GM18498 (cell line): Measurements from ENCODE around the gene EEF1AKMT3.

ENCODE experiments used
- ATAC-seq: cut with Tn5 transposase; IDR thresholded peaks from one replicate; pipeline ENCODE4 v1.9.1; 2021; ENCODE audit warnings: mild to moderate bottlenecking, moderate library complexity; ENCODE audit not compliant: unreplicated experiment

The EEF1AKMT3 gene

DNA sequence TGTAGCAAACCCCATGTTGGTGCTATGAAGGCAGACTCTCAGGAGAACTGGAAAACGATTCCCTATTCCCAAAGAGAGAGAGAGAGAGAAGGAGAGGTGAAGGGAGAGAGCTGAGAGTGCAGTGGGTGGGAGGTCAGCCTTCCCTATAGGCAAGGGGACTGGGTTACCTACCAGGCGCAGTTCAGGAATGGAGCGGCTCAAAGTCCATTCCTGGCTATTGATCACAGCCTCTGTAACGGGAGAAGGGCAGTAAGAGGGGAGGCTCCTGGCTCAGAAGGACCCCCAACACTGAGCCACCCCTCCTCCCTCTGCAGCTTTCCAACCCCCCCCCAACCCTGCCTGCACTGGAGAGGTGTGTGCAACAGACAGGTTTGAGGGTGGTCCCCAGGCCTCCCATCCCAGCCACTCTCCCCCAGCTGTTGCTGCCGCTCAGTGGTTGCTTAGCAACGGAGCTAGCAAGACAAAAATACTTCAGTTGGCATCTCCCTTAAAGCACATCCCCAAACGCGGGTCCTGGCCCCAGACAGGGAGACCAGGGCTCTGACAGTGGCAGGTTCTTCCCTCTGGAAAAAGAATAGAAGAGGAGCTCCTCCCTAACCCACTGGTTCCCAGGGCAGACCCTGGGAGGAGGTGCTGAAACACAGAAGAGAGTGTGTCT, 37.1 kb upstream of the EEF1AKMT3 start:
- no peak for ATAC-seq

DNA sequence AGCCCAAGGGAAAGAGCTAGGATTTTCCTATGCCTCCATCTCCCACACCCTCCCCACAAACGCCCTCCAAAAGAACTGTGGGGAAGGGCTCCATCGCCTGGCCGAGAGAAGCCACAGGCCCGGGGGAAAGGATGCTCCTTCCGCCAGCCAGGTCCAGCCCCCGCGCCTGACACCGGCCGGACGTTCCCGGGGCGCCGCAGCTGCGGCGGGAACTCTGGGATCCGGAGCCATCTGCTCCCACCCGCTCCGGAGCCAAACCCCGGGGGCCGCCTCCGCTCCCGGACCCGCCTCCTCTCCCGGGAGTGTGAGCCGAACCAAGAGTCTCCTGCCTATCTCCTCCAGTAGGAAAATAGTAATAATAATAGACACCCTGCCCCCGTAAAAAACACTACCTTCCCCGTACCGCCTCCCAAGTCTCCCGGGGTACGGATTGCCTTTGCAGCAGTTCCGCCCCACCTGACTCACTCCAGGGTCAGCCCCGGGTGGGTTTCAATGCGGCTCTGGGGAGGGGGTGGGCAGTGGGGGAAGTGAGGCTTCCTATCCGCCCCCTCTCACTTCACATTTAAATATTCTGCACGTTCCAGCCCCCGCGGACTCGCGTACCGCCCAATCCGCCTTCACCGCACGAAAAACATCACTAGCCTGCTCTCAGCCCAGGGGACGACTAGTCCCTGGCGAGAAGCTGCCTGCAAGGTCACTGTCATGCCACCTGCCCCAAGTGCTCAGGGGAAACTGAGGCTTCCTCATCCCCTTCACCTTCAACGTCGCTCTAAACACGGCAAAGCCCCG, 36.3 kb upstream of the EEF1AKMT3 start:
- ATAC-seq, result no peak

DNA sequence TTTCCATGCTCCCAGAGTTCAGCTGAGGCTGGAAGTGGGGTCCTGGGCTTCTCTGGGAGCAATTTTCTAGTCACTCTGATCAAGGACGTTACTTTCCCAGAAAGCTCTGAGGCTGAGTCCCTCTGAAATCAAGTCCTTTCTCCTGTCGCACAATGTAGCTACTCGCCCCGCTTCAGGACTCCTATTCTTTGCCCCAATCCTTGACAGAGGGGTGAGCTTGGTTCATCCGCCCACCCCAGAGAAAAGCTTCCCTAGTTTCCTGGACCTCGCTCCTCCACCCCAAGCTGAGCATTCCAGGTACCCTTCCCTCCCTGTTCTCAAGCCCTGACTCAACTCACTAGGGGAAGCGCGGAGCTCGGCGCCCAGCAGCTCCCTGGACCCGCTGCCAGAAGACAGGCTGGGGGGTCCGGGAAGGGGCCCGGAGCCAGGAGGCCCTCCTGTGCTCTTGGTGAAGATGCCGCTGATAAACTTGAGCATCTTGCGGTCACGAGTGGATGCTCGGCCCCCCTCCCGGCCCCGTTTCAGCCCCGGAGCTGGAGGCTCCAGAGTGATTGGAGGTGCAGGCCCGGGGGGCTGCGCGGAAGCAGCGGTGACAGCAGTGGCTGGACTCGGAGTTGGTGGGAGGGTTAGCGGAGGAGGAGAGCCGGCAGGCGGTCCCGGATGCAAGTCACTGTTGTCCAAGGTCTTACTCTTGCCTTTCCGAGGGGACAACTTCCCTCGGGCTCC, 35.5 kb upstream of the EEF1AKMT3 start:
- ATAC-seq, result no peak

DNA sequence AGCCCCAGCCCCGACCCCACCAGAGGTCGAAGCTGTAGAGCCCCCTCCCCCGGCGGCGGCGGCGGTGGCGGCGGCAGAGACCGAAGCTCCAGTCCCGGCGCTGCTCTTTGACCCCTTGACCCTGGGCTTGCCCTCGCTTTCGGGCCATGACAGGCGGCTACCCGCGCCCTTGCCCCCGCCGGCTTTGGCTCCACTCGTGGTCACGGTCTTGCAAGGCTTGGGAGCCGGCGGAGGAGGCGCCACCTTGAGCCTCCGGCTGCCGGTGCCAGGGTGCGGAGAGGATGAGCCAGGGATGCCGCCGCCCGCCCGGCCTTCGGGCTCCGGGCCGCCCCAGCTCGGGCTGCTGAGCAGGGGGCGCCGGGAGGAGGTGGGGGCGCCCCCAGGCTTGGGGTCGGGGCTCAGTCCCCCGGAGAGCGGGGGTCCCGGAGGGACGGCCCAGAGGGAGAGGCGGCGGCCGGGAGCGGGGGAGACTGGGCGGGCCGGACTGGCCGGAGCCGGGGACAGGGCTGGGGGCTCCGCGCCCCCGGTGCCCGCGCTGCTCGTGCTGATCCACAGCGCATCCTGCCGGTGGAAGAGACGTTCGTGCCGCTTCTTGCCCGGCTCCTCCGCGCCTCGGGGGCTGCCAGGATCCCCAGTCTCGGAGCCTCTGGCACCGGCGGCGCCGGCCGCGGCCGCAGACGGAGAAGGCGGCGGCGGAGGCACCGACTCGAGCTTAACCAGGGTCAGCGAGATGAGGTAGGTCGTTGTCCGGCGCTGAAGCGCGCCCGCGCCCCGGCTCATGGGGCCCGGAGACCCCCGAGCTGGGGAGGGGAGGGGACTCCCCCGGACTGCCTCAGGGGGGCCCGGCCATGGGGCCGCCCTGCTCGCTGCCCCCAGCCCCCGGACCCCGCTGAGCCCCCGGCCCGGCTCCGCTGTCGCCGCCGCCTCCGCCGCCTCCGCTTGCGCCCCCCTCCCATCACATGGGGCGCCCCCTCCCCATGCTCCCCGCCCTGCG, 34.6 kb upstream of the EEF1AKMT3 start:
- ATAC-seq, result no peak

DNA sequence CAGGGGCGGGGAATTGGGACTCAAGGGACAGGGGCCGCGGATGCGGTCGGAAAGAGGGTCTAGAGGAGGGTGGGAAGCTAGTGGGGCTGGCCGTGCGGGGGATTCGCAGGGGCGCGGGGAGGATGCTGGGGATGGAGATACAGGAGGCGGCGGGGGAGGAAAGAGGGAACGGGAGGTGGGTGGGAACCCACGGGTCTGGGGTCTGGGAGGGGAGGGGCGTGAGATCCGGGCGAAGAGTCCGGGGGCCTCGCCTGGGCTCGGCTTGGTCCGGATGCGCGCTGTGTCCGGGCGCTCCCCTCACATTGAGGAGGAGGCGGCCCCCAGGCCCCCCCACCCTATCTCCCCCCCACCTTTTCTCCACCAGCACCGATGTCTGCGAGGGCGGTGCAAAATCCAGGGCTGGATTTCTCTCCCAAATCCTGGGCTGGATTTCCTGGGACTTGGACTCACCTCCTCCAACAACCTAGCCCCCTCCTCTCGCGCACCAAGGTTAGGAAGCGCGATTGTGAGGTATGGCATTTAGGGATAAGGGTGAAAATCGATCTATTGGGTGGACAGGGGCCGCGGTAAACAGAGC, 33.7 kb upstream of the EEF1AKMT3 start, which contains the start of gene AGAP2:
AGAP2 (minus strand) TSS at position 82 of the 577 bp plus-strand sequence. CDS start 496 bp downstream, outside the sequence.
- ATAC-seq, result no peak

DNA sequence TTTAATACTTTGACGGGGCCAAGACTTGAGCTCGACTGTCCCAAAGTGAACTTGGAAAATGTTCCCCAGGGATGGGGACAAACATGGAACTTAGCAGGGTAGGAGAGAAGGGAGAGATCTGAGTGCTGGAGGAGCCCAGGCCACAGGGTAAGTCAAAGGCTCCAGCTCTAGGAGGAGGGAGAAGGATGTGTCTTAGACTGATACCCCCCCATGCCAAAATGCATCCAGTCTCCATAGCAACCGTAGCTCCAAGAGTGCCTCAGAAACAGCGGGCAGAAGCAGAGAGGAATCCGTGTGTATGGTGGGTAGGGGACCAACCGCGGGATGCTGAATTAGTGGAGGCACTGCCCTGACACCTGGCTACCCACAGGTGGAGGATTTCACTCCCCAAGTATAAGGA, 33.0 kb upstream of the EEF1AKMT3 start:
- ATAC-seq, result no peak

DNA sequence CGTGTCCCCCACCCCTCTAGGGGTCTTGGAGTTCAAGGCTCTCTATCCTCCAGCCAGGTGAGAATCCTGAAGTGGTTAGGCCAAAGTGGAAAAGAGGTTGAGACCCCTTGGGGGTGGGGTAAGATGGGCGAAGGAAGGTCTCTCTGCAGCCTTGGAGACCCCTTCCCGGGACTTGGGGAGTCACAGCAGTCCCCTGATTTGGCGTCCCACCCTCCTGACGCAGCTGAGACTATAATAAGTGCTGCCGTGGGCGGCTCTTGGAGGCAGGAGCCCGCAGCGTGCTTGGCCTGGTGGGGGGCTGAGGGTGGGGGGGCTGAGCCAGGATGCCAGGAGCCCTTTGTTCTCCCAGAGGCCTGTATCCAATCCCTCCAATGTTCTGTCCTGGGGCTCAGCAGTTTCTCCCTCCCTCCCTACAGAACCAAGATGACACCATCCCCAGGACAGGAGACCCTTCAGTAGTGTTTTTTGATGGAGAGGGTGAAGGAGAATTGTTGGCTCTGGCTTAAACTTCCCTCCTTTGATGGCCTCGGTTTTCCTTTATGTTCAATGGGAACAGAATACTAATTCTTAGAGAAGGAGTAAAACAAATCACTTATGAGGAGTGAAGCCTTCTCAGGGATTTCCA, 32.4 kb upstream of the EEF1AKMT3 start:
- no peak for ATAC-seq

DNA sequence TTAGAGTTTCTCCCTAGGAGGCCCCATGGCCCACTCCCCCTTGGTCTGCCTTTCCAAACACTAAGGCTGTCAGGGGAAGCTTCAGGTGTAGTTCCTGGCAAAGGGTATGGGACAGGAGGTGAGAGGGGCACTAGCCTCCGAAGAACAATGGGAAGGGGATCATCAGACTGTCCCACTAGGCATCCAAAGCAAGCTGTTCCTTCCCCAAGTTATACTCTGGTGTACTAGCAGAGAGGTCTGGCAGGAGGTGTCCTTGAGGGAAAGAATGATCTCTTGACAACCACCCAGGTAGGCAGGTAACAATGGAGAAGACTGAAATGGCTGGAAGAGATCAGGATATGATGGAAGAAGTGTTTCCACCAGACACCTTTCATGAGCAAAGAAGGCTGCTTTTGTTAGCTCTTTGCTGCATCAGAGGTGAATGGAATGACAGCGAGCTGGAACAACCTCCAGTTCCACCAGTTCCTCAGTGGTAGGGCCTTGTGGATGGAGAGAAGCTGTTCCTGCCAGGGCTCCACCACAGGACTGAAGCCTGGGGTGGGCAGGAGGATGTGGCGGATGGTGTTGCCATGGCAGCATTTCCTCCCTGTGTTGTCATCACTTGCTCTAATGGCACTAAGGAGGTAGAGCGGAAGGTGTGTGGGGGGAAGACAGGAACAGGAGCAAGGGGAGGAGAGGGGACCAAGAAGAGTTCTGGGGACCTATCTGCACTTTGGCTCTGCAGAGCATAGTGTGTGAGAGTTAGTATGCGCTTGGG, 31.6 kb upstream of the EEF1AKMT3 start:
- peak; percentile 54 for ATAC-seq

DNA sequence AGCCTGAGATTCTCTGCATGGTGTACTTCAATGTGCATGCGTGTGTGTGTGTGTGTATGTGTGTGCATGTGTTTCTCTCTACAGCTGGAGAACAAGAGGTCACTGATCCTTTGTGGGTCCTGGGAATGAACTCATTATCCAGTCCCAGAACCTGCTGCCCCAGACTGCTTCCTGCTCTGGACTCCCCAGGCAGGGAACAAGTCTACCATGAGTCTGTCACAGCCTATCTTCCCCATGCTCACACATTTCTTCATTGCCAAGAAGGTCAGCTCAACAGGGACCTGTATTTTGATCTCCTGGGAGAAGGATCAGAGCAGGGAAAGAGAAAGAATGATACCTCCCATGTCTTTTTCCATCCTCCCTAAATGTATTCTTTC, 31.0 kb upstream of the EEF1AKMT3 start:
- no peak for ATAC-seq

DNA sequence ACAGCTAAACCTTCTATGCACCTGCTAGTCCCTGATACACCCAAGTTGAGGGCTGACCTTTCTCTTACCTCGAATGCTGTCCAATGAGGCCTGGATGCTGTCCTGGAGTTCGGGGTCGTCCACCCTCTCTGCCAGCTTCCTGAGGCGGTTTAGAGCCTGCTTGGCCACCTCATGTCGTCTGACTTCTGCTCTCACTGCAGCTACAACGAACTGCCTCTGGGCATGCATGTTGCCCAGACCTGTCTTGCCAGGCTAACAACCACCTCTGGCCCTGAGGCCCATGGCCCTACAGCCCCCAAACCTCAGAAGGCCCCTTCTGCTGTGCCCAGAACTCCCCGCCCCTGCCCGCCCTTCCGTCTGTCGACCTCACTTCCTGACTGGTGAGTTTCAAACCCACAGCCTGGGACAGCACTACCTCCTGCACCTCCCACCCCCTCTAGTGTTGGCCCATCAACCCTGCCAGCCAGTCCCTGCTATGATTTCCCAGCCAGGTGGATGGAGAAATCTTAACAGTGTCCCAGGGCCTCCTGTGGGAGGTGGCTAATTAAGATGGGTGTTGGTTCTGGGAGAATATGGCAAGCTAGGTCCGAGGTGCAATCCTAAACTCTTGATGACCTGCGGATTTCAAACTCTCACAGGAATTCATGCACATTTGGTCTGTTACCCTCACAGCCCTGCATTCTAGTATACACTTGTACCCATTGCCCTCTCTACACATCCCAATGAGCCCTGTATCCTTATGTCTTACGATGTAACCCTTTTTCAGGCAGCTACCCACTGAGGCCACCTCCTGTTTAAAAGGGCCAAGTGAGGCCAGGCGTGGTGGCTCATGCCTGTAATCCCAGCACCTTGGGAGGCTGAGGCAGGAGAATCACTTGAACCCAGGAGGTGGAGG, 30.3 kb upstream of the EEF1AKMT3 start:
- ATAC-seq, result peak; percentile 57

DNA sequence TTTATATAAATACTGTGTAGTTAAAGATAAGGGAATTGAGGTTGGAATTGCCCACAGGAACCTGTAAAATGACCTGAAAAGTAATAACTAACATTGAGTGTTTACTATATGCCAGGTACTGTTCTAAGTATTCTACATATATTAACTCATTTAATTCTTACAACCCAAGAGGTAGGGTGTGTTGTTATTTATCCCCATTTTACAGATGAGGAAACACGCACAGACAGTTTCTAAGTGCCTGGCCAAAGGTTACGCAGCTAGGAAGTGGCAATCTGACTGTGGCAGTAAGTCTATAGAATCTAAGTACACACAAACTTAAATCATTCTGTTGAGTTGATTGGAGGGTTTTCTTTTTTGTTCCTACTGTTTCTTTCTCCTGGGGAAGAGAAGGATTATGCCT, 28.6 kb upstream of the EEF1AKMT3 start:
- no peak for ATAC-seq

DNA sequence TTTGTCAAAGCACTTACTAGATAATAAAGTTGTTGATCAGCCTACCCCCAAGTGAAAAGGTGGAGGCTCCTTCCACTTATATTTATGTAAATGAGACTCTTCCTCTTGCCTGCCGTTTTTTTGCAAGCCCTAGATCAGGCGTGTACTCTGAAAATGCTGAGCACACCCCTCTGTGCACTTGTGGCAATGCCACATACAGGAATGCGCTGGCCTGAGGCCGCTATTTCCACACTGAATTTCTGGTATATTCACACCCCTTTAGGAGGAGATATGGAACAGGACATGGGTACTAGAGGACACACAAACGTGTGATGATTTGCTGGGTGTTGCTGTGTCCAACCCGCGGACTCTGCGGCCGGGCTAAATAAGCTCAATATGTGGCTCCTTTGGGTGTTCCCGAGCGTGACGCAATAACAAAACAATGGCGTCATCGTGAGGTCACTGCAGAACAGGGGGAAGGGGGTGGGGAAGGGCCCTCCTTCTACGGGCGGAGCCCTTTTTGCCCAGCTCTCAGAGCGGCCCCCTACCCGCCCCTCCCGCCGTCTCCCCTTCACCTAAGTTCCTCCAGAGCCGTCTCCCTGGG, 28.1 kb upstream of the EEF1AKMT3 start:
- ATAC-seq, result peak; percentile 46

DNA sequence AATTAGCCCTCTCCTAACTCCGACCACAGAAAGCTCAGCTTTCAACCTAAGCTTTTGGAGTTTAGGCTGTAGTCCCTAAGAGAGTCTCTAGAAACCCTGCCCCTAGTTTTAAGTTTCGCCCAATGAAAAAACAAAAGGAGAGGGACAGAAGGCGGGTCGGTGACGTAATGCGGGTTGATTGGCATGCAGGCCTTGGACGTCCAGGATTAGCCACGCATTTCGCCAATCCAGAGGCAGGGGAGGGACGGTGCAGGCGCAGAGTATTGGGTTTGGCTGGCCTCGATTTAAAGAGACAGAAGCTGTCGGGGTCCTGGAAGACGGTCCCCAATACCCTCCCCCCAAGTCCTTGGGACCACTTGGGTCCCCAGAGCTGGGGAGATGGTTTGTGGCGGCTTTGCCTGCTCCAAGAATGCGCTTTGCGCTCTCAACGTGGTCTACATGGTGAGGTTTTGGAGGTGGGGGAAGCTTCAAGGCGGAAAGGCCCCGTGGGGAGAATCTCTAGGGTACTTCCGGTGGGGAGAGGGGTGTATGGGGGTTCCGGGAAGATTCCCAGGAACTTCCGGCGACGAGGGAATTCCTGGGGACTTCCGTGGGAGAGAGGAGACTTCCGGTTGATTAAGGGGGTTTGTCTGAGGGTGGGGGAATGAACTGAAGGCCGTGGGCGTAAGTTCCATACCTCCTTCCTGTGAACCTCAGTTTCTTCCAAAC, 27.5 kb upstream of the EEF1AKMT3 start, which contains the start of gene TSPAN31:
TSPAN31 (plus strand) TSS at position 263 of the 708 bp plus-strand sequence; CDS start at position 379, 116 bp downstream.
- peak; percentile 85 for ATAC-seq

DNA sequence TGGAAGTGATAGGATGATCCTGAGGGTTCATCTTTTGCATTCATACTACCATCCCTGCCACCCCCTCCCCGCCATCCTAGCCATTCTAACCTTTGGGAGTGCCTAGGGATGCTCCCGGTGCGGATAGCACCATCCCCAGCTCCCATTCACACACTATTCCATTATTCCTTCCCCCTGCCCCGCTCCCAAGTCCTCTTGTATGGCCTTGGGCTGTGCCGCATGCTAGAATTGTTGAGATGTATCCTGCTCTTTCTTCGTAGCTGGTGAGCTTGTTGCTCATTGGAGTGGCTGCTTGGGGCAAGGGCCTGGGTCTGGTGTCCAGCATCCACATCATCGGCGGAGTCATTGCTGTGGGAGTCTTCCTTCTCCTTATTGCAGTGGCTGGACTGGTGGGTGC, 26.9 kb upstream of the EEF1AKMT3 start:
- no peak for ATAC-seq

DNA sequence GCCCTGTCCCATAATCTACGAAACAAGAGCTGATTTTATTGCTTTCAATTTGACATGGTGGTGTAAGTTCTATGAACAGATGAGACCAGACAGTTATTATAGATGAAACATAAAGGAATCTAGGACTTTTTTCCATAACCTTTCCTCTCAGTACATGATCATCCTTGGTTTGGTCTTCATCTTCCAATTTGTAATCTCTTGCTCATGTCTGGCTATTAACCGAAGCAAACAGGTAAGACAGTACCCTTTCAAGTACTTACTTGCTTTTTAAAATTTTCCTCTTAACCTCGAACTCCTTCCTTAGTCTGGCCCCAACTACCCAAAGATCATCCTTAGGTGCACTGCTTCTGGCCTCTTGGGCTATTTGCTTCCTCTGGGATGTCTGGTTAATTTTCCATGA, 26.4 kb upstream of the EEF1AKMT3 start:
- no peak for ATAC-seq

DNA sequence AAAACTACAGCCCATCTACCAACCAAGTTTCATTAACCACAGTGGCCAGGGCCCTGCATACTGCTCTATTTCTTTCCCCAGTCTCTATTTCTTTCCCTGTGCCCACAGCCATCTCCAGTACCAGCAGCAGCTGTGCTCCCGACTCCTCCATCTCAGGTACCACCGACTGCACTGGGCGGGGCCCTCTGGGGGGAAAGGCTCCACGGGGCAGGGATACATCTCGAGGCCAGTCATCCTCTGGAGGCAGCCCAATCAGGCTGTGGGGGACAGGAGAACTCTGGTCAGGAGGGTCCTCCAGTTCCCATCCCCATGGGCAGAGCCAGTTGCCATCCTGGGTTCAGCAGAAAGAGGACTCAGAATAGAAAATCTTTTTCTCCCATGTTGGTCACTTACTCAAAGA, 23.4 kb upstream of the EEF1AKMT3 start:
- no peak for ATAC-seq
